GM10248 (cell line): ENCODE results near the gene NAT14.

Experiments used
- CTCF ChIA-PET: fragments of 300-600 bp; sonication (Branson Sonifier 250); formaldehyde crosslinking; extraction: SDS; loops from one replicate; lab custom pipeline; 2021; ENCODE audit warnings: antibody characterized with exemption; lab: Yijun Ruan, JAX
- POLR2A ChIA-PET: fragments of 350-650 bp; sonication (Branson Sonifier 250); formaldehyde crosslinking; extraction: SDS; loops from one replicate; lab custom pipeline; 2020; ENCODE audit warnings: antibody characterized with exemption; lab: Yijun Ruan, JAX
- DNase-seq: peaks from one replicate; pipeline ENCODE4 v3.0.0; 2012; ENCODE audit errors: extremely low spot score
- TF ChIP-seq, protein P1 (sequence below): IDR thresholded peaks from 2 replicates; pipeline ENCODE4 v1.5.1; 2012; ENCODE audit warnings: mild to moderate bottlenecking, low read depth; ENCODE audit errors: extremely low read depth, missing control alignments, control extremely low read depth

Gene NAT14

DNA sequence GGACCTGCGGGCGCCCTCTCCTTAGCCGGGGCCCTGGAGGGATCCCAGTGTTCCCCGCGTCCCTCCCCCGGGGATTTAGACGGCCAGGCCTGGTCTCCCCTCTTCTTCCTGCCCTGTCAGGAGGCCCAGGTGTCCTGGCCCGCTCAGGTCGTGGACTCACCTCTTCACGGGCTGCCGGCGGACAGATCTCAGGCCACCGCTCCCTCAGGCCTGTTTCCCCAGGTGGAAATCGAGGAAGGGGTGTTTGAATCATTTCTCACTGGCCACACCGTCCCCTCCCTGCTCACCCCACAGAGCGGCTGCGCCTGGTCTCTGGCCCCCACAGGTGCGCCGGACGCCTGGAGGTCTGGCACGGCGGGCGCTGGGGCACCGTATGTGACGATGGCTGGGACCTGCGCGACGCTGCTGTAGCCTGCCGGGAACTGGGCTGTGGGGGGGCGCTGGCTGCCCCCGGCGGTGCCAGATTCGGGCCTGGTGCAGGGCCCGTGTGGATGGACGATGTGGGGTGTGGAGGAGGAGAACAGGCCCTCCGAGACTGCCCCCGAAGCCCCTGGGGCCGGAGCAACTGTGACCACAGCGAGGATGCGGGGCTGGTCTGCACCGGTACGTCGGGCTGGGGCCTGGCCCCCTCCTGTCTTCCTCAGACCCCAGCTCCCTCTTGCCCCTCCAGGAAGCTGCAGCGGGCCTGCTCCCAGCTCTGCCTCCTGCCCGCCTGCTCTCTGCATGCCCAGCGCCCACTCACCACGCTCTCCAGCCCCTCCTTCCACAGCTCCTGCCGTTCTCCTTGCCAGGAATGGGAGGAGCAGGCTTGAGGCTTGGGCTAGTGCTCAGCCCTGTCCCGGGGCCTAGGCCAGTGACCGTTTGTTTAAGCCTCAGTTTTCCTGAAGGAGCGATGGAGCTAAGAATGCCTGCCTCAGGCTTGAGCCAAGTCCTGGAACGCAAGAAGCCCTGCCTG lies 5.8 kb downstream of the NAT14 start:
- POLR2A ChIA-PET = no interaction called here
- CTCF ChIA-PET = interaction anchor here (8.2 kb wide), 1 partner anchor 14 kb away, joined by 43 read pairs; no protein-coding TSS in a partner anchor
- no peak for DNase-seq
- TF ChIP-seq, protein P1, sequence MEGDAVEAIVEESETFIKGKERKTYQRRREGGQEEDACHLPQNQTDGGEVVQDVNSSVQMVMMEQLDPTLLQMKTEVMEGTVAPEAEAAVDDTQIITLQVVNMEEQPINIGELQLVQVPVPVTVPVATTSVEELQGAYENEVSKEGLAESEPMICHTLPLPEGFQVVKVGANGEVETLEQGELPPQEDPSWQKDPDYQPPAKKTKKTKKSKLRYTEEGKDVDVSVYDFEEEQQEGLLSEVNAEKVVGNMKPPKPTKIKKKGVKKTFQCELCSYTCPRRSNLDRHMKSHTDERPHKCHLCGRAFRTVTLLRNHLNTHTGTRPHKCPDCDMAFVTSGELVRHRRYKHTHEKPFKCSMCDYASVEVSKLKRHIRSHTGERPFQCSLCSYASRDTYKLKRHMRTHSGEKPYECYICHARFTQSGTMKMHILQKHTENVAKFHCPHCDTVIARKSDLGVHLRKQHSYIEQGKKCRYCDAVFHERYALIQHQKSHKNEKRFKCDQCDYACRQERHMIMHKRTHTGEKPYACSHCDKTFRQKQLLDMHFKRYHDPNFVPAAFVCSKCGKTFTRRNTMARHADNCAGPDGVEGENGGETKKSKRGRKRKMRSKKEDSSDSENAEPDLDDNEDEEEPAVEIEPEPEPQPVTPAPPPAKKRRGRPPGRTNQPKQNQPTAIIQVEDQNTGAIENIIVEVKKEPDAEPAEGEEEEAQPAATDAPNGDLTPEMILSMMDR = no peak

DNA sequence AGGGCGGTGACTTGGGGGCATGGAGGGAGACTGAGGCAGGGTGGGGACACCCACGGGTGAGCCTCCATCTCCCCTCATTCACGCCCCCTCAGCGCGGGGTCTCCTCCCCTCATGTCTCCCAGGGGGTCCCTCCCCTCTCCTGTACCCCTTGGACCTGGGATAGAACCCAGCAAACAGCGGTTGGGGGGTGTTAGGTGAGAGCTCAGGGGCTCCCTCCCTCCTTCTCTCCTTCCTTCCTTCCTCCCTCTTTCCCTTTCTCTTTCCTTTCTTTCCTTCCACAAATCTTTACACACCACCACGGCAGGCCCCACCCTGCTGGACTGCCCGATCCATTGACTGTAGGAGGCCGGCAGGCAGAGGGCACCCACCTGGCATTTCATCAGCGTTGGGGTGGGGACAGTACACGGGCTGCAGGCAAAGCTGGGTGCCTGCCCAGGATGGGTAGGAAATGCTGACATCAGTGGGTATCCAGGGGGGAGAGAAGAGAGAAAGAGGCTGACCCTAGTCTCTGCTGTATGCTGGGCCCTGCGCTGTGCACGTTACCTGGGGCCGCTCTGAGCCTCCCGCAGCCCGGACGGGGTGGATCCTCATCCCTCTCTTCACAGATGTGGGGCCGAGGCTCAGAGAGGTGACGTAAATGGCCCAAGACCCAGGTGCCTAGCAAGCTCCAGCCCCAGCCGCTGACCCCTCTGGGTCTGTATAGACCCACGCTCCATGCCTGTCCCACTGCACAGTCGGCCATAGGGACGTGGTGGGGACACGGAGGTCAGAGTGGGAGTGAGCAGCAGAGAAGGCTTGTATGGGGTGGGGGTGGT lies 6.8 kb downstream of the NAT14 start:
- CTCF ChIA-PET = interaction anchor here (8.2 kb wide), 1 partner anchor 13 kb away, joined by 43 read pairs; no protein-coding TSS in a partner anchor
- POLR2A ChIA-PET = no interaction called here
- TF ChIP-seq, protein P1 = no peak
- DNase-seq = no peak

DNA sequence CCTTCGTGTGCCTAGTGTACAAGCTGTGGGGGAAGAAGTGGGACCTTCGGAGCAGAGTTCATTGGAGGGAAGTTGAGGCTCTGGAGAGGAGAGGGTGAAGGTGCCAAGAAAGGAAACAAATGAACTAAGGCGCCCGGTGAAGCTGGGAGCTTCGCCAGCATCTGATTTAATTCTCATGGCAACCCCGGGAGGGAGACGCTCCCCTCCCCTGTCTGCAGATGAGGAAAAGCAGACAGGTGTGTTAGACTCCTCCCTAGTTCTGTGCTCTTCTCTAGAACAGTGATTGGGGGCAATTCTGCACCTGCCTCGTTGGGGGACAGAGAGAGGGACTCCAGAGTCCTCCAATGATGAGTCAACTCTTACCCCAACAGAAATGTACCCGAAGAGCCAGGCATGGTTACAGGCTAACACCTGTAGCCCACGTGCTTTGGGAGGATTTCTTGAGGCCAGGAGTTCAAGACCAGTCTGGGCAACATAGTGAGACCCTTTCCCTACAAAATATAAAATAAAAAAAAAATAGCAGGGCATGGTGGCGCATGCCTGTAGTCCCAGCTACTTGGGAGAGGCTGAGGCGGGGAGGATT lies 7.5 kb downstream of the NAT14 start:
- no peak for DNase-seq
- ChIA-PET CTCF (interaction anchor here (0.8 to 8.2 kb wide), 3 partner anchors 12 to 140 kb away, joined by 3 to 43 read pairs (median 3); no protein-coding TSS in a partner anchor), POLR2A (no interaction called here)
- TF ChIP-seq, protein P1 = no peak

DNA sequence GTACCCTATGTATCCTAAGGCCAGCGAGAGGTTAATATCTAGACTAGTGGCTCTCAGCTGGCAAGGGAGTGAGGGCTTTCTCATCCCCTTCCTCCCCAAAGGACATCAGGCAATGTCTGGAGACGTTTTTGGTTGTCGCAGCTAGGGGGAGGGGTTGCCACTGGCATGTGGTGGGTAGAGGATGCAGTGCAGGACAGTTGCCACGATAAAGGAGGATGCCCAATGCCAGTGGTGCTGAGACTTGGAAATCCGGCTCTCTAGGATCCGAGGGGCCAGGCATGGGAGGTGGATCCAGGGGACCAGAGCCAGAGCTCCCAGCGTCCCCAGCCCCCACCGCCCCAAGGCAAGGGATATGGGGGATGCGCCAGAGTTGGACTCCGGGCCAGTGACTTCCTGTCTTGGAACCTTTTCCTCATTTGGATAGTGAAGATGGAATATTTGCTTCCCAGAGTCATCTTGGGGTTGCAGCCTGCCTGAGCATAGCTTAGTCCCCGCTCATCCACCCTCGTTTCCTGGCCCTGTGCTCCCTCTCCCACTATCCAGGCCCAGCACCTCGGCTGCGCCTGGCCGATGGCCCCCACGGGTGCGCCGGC lies 8.2 kb downstream of the NAT14 start:
- ChIA-PET CTCF (interaction anchor here (0.8 to 8.2 kb wide), 3 partner anchors 11 to 139 kb away, joined by 3 to 43 read pairs (median 3); no protein-coding TSS in a partner anchor), POLR2A (interaction anchor here (0.7 kb wide), 1 partner anchor 8 kb away, joined by 3 read pairs; no protein-coding TSS in a partner anchor)
- TF ChIP-seq, protein P1 = no peak
- no peak for DNase-seq

DNA sequence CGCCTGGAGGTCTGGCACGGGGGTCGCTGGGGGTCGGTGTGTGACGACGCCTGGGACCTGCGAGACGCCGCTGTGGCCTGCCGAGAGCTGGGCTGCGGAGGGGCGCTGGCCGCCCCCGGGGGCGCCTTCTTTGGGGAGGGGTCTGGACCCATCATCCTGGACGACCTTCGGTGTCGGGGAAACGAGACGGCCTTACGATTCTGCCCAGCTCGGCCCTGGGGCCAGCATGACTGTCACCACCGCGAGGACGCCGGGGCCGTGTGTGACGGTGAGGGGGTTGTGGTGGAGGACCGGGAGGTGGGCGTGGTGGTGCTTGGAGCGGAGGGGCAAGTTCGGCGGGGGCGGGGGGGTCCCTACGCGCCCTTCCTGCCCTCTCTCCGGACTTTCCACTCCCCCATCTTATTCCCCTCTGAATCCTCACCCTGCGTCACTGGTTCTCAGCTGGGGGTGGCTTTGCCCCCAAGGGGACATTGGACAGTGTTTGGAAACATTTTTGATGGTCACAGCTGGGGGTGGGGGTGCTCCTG lies 8.7 kb downstream of the NAT14 start:
- DNase-seq = no peak
- ChIA-PET CTCF (interaction anchor here (1.0 to 8.2 kb wide), 3 partner anchors 11 to 139 kb away, joined by 3 to 43 read pairs (median 8); no protein-coding TSS in a partner anchor), POLR2A (interaction anchor here (0.6 to 0.7 kb wide), 2 partner anchors 8 to 108 kb away, joined by 3 read pairs; partner anchors contain the start of gene RPL28)
- TF ChIP-seq, protein P1 = no peak
